HG03039 (cell line): ENCODE data around the gene OR52I1.

Experiments
- ATAC-seq: cut with Tn5 transposase; IDR thresholded peaks from one replicate; pipeline ENCODE4 v1.9.1; 2021; ENCODE audit warnings: mild to moderate bottlenecking, moderate library complexity; ENCODE audit not compliant: unreplicated experiment

Gene OR52I1

DNA sequence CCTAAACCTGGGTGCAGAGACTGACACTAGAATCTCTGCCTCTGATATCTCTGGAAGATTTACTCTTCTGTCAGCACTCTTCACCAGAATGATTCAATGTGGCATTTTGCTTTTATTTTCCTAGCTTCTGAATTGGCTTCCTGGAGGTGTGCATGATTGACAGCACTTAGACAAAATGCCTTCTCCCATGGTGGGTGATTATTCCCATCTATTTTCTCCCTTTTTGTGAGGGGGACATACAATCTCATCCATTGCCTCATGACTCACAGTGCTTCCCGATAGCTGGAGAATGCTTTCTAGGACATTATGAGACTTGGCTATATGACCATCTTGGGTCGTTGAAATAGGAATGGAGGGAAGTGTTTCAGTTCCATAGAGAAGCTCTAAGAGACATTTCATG lies 18.1 kb downstream of the OR52I1 start:
- no peak for ATAC-seq

DNA sequence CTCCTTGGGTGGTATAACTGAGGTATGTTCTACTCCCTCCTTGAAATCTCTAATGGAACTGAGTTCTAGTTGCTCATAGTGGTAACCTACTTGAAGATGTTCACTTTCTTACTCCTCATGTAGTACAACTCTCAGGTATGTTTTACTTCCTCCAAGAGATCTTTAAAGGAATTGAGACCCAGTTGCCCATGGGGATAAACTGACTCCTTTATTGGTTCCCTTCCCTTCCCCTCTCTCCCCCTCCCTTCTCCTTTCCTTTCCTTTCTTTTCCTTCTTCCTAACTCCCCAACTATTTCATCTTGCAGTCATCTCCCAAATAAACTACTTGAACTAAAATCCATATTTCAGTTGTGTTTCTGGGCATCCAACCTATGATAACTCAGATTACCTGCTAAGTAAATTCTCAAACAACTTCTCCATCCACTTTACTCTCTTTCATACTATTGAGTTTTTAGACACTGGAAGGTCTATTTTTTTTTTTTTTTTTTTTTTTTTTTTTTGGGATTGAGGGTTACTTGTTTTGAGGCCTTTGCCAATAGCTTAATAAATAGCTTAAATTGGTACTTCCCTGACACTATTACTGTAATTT lies 22.1 kb downstream of the OR52I1 start:
- ATAC-seq, result no peak

DNA sequence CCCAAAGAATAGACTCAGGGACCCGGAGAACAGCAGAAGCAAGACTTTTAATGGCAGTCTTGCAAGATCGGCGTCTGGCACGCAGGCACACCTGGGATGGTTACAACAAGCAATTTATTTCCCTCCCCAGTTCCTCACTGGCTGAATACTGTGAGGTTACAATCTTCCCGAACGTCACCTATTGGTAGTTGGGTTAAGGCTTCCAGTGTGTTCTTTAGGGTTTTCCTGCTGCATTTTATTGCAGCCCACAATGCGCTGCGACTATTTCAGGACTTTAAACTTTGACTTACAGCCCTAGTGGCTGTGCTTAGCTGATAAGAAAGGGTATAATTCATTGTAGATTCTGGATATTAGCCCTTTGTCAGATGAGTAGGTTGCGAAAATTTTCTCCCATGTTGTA lies 25.7 kb downstream of the OR52I1 start:
- no peak for ATAC-seq

DNA sequence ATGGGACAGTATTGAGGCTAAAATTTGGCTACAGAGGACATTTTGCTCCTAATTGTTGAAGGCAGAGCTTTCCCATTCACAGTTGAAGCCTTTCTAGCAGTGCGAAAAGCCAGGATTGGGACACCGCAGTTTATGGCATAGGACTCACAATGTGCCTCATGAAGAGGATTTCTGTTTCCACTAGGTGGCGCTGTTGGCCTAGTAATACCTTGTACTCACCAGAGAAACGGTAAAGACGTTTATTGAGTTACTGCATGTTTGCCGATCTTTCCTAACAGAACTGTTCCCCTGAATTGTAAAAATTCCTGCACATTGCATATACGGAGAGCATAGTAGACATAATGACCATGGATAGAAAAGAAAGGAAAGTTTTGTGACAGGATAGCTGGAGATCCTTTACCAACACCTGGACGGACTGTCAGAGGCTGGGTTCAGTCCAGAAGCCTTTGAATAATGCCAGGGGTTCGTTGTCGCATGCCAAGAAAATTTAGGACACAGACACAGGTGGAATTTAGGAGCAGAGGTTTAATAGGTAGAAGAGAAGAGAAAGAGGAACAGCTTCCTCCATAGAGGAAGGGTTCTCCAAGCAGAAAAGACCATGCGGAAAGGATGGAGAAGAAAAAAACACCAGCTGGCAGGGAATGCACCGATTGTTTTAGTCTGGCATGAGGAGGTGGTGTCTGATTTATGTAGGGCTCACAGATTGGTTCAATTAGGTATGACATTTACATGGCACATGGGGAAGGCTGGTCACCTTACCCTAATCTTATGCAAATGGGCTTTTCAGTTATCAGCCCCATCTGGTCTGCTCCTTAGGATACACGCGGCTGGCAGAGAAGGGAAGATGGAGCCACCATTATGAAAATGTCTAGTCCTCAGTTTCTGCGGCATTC lies 32.6 kb downstream of the OR52I1 start:
- no peak for ATAC-seq

DNA sequence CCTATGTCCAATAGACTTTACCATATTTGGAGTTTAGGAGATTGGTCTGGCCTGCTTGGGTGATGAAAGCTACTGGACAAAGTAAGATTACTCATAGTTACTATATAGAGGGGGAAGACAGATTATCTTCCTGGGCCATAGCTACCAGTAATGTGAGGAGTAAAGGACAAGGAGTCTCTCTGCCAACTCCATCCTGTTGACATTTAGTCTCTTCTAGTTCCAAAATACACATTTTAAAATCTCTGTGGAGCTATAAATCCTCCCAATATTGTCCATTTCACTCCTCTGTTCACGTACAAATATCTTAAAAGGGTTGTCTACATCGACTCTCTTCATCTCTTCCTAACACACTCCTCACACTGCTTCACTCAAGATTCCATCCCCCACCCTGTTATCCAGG lies 42.3 kb downstream of the OR52I1 start:
- ATAC-seq, result no peak

DNA sequence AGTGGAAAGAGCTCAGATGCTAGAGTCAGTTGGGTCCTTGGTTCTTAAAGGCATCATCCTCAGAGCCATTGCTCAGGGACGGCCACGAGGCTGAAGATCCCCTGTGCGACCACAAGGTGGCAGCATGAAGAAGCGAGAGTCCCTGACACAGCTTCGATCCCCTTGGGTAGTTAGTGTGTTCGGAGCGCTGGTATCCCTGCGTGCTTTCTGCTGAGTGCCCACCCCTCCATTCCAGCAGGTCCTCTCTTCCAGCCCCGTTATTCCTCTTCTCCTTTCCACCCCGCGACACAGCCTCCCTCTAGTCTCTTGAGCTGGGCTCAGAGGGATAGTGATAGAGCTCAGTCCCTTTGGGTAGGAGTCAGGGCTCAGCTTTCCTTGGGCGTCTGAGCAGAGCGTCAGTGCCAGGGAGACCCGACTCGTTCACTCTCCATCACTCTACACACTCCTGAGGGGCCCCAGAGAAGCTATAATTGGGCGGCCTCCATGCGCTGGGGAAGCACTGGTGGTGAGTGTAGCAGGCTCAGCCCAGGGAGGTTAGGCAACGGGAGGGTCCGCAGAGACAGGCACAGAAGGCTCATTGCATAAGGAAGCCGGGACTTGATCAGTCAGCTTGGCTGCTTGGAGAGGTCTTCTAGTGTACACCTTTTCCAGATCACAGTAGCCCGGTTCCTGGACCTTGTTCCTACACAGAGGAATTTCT lies 43.3 kb downstream of the OR52I1 start, which contains the start of gene OR51D1:
Gene OR51D1, plus strand, starts transcription at position 516 of the 700 bp plus-strand sequence. CDS start 2,314 bp downstream, outside the sequence.
- ATAC-seq, result peak; percentile 87

DNA sequence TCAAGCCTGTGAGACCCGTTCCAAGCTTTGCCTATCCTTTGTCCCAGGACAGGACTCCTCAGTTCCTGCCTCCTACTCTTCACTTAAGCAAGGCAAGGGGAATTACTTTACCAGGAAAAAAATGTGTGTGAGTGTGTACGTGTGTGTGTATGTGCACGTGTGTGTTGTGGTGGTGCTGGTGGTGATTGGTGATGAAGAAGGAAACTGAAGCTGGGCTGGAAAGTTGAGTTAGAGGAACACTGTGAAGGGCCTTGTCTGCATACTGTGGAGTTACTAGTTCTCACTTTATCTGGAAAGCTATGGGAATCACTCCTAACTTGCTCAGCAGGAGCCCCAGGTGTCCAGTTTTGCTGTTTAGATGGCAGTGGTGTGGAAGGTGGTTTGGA lies 43.8 kb downstream of the OR52I1 start:
- ATAC-seq, result no peak

DNA sequence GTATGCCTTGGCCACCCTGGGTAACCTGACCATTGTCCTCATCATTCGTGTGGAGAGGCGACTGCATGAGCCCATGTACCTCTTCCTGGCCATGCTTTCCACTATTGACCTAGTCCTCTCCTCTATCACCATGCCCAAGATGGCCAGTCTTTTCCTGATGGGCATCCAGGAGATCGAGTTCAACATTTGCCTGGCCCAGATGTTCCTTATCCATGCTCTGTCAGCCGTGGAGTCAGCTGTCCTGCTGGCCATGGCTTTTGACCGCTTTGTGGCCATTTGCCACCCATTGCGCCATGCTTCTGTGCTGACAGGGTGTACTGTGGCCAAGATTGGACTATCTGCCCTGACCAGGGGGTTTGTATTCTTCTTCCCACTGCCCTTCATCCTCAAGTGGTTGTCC lies 46.1 kb downstream of the OR52I1 start:
- no peak for ATAC-seq

DNA sequence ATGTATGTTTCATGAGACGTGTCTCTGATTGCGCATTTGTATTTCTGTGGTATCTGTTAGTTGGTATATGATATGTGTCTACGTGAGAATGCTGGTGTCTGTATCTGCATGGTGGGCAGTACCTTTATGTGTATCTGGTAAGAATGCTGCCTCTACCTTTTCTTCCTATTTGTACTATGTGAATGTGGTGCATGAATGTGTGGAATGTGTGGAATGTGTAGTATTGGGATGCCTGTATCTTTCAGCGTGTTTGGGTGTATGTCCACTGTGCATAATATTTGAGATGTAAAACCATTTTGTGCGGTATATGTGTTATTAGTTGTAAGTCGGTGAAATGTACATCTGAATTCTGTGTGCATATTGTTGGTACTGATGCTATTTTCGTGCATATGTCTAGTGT lies 47.7 kb downstream of the OR52I1 start:
- no peak for ATAC-seq

DNA sequence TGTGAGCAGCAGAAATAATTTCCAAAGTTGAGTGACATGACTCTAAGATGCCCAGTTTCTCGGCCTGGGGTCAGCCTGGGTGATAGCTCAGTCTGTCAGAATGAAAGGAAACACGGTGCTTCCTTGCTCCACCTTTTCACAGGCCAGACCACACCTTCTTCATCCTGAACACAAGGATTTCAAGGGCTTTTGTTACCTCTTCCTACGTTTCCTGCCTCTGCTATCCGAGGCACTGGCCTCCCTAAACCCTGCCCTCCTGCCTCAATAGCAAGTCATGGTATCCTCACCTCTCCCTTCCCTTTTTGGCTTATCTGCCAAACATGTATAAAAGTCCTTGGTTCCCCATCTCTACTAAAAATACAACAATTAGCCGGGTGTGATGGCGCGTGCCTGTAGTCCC lies 48.2 kb downstream of the OR52I1 start:
- ATAC-seq, result no peak

DNA sequence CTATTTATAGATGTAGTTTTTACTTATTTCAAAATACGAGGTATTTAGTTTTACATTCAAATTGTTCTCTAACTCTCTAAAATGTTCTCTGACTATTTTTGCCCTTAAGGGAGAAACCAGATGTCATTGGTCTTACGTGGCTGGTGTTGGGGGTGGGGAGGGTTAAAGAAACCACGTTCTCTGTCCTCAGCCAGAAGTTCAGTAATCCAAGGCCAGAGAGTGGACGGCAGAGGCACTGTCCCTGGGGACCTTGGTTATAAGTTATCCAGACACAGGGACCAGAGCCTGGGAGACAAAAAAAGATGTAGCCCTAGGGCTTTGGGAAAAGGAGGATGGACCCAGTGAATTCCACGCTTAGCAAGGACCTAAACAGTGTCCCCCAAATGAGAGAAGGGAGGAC lies 49.2 kb downstream of the OR52I1 start:
- ATAC-seq, result no peak

DNA sequence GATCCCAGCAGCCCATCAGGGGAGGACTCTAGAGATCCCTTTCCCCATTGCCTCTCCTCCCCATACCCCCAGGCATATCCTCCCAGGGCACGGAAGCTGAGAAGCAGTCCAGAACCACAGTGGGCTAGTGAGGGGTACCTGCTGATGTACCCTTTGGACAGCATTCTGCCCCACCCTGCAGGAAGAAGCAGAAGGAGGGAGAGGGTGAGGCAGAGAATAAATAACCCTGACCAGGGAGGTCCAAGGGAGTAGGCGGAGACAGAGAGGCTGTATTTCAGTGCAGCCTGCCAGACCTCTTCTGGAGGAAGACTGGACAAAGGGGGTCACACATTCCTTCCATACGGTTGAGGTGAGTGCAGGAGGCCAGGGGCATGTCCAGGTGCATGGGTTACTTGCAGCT lies 49.8 kb downstream of the OR52I1 start, which contains the start of gene OR51E1:
Gene OR51E1, plus strand, starts transcription at position 301 of the 400 bp plus-strand sequence. CDS start 8,545 bp downstream, outside the sequence.
- no peak for ATAC-seq

DNA sequence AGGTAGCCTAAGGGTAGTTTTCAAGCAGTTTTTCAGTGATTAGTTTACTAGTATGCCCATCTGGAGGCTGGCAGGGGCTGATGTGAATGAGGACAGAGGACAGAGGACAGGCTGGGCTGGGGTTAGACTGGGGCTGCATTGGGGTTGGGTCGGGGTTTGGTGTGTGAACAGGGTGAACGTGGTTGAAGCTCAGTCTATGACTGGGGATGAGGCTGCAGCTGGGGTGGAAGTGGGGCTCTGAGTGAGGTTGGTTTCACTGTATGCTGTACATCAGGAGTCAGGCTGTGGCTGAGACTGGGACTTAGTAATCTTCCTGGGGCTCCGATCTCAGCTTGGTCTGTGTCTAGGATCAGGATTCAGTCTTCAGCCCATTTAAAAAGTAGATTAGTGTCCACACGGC lies 50.4 kb downstream of the OR52I1 start:
- ATAC-seq, result no peak
